T1000 (cell line): Measurements from ENCODE around the gene MYPOP.
"Not testable (repeated sequence)": the region's sequence is repeated elsewhere in the genome, so short reads cannot be mapped to it uniquely, and the experiment has no call there.

Experiments used
- DNase-seq: peaks from one replicate; lab custom pipeline; 2025; ENCODE audit warnings: mixed read lengths; lab: John Stamatoyannopoulos, UW

The MYPOP gene

GRCh38 chr19:45906221-45906620, 3.8 kb upstream of the MYPOP start:
- DNase-seq, result no peak

GRCh38 chr19:45905011-45905410, 2.6 kb upstream of the MYPOP start:
- DNase-seq, result no peak

GRCh38 chr19:45902651-45903625, 525 bp upstream of the MYPOP start:
- DNase-seq, result peak; percentile 99

- DNase-seq, result no peak
Measured at GRCh38 chr19:45901432-45901911, 941 bp downstream of the MYPOP start.

- DNase-seq, result no peak
Measured at GRCh38 chr19:45900738-45901431, 1.5 kb downstream of the MYPOP start.

DNA sequence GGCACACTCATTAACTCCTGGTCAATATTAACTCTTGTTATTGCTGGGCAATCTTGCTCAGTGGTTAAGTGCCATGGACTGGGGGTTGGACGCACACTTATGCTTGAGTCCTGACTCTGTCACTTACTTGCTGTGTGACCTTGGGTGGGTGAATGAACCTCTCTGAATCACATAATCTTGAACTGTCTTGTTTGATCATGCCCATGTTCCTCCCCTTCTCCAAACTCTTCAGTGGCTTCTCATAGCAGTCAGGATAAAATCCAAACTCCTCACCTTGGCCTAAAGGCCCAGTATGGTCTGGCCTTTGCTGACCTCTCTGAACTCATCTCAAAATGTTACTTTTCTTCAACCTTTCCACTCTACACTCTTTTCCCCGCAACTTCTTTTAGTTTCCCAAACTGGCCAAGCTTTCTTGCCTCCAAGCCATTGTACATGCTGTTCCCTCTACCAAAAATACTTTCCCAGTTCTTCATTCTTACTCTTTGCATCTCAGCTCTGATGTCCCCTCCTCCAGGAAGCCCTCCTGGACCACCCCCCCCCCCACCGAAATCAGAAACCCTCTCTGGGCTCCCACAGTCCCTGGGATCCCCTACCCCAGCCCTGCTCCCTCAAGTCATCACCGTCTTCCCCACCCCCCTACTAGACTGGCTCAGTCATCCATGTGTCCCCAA, 2.4 kb downstream of the MYPOP start:
- no peak for DNase-seq

DNA sequence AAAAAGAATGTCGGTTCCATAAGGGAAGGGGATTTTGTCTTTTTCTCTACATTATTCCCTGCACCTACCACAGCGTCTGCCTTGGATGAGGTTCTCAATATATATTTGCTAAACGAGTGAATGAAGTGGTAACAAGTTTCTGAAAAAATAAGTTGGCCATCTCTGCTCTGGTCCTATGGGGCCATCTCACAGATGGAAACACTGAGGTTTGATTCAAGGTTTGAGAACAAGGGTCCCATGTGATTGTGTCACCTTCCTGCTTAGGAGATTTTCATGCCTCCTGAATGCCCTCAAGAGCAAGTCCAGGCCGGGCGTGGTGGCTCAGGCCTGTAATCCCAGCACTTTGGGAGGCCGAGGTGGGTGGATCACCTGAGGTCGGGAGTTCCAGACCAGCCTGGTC, 3.2 kb downstream of the MYPOP start:
- no peak for DNase-seq

GRCh38 chr19:45897261-45897812, 5.1 kb downstream of the MYPOP start:
- DNase-seq, result no peak

GRCh38 chr19:45895983-45896599, 6.3 kb downstream of the MYPOP start:
- DNase-seq, result not testable (repeated sequence)

- DNase-seq, result no peak
Measured at GRCh38 chr19:45895519-45895972, 6.9 kb downstream of the MYPOP start.

DNA sequence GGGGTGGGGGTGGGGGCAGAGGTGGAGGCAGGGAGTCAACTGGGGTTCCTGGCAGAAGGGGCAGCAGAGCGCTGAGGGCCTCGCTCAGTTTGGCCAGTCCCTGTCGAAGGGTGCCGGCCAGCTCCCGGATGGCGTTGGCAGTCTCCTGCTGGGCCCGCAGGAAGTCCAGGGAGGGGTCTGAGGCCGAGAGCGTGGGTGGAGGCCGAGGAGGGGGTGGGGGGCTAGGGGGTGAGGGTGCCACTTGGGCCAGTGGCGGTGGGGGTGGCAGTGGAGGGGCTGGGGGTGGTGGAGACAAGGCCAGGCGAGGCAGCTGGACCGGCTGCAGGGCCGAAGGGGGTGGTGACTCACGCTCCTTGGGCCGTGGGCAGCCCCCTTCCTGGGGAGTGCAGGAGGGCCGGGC, 11.5 kb downstream of the MYPOP start:
- no peak for DNase-seq

GRCh38 chr19:45889210-45889885, 13.1 kb downstream of the MYPOP start:
- no peak for DNase-seq

DNA sequence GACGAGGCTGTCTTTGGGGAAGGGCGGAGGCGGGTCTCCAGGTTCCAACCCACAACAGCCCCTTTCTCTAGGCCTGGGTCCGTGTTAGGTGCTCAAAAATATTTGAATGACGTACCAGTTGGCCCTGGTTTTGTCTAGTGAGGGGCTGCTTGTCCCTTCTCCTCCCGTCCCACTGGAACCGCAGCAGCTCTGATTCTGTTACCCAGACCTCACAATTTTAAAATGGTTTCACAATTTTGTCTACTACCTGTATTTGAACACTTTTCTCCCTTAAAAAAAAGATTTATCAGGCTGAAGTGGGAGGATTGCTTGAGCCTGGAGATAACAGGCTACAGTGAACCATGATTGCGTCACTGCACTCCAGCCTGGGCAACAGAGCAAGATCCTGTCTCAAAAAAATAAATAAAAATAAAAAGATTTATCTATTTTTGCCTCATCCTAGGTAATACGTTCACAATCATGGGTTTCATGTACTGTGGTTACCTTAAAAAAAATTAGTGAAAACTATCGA, 15.2 kb downstream of the MYPOP start:
- no peak for DNase-seq

DNA sequence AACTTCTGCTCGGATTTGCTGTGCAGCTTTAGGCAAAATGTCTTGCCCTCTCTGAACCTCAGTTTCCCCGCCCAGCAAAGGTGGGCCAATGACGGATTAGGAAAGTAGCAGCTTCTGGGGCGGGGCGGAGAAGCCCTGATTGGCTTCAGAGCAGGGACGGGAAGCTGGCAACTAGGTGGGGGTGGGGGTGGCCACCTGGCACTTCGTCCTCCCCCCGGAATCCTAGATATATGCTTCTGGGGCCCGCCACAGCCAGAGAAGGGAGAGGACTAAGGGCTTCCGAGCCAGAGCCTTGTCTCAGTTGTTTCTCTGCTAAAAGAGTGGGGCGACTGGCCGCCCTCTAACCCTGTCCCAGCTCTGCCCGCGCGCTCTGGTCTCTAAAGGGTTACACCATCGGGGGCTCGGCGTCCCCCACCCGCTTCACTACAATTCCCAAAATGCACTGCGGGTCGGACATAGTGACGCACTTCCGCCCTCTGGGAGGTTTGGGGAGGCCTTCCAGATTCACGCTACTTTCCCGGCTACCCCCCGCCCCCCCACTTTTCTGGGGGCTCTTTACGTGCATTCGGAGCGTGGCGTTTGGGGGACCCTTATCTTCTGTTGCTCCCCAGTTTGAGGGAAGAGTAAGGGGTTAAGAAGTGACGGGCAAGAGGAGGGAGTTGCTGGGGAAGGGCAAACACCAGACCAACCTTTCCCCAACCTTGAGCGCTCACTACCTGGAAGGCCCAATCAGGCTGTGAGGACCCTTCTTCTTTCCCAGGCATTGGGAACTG, 15.8 kb downstream of the MYPOP start:
- DNase-seq, result peak; percentile 79

GRCh38 chr19:45885556-45886426, 16.6 kb downstream of the MYPOP start, which contains the start of gene IRF2BP1:
TSS of gene IRF2BP1 (minus strand) at chr19:45886141. CDS start at chr19:45885774, 367 bp downstream.
- DNase-seq, result peak; percentile 73

DNA sequence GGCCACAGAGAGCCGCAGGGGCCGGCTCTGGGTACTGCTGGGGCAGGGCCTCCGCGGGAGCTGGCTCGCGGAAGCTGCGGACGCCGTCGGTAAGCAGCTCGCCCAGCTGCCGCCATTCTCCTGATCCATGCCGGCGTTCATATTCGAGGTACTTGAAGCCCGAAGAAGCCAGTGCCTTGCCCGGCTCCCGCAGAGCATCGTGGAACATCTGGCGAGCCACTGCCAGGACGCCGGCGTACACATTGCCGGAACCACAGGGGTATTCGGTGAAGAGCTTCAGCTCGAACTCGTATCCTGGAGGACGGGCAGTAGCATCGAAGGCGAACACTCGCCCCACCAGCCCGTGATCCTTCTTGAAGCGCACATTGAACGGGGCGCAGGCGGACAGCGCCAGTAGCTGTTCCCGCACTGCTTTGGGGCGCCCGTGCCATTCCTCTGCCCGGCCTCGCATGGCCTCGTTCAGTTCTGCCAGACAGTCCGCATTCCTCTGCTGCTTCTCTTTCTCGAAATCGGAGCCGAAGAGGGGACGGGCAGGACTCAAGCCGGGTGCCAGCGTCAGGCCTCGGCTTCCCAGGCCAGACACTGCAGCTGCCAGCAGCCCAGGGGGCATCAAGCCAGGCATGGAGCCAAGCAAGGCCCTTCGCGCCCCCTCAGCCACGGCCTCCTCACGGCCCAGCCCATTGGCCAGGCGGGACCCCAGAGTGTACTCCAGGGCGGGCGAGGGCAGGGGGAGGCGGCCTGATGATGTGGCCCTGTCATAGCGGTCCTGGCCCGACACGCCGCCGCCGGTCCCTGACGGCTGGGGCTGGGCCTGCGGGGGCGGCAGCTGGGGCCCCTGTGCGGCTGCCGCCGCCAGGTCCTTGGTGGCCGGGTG, 17.5 kb downstream of the MYPOP start:
- peak; percentile 16 for DNase-seq

- DNase-seq, result no peak
Measured at GRCh38 chr19:45883881-45884681, 18.3 kb downstream of the MYPOP start.
